Ammon's horn (tissue), 1 donor: ENCODE measurements around the gene XIRP1.

Experiments used
- DNase-seq: peaks from one replicate; pipeline ENCODE4 v3.0.0-alpha.2; 2016; ENCODE audit warnings: low spot score

Gene XIRP1

GRCh38 chr3:39209329-39209970 lies 17.1 kb upstream of the XIRP1 start:
- DNase-seq: no peak

DNA sequence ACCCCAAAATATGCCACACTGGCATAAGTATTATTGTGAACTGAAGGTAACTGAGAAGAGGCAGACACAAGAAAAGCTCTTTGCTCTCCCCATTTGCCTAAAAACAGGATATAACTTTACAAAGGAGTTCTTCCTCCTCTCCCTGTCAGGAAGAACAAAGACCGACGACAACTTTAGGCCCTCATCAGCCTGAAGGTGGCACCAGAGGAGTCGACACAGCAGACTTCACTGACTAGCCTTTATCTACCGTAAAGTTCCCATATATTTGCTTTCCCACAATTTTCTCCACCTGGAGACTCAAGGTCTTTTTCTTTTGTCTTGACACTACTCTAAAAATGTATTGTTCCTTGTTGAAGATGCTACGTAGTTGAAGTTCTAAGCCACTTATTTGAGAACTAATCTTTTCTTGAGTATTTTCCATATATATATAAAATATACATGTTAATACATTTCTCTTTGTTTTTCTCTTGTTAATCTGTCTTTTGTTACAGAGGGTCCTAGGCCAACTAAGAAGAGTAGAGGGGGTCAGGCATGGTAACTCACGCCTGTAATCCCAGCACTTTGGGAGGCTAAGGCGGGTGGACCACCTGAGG lies 16.2 kb upstream of the XIRP1 start:
- peak; percentile 85 for DNase-seq

GRCh38 chr3:39207361-39208186 lies 15.2 kb upstream of the XIRP1 start:
- DNase-seq: no peak

DNA sequence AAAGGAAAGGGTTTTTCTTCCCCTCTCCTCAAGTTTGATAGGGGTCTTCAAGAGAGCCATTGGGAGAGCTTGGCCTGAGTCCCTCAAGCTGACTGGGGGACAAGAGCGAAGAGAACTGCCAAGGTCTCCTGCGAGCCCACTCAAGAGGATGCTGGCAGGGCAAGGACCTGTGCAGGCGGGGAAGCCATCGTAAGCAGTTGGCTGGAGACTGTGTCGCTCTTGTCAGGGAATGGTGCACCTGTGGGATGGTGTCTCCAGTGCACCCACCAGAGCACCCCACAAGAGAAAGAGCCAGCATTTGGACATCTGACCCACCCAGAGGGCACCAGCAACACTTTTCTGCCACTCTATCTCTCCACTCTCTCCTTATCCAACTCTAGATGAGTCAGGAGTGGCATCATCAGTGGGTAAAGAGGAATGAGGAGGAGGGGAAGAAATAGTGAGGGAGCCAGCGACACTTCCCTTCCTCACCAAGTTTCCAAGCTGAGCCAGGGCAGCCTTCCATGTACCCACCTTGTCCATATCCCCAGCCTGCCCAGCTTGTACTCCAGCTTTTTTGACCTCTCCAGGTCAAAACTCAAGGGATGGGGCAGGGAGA lies 13.6 kb upstream of the XIRP1 start:
- no peak for DNase-seq

GRCh38 chr3:39205131-39205530 lies 12.7 kb upstream of the XIRP1 start:
- DNase-seq: no peak

GRCh38 chr3:39203860-39204259 lies 11.5 kb upstream of the XIRP1 start:
- no peak for DNase-seq

DNA sequence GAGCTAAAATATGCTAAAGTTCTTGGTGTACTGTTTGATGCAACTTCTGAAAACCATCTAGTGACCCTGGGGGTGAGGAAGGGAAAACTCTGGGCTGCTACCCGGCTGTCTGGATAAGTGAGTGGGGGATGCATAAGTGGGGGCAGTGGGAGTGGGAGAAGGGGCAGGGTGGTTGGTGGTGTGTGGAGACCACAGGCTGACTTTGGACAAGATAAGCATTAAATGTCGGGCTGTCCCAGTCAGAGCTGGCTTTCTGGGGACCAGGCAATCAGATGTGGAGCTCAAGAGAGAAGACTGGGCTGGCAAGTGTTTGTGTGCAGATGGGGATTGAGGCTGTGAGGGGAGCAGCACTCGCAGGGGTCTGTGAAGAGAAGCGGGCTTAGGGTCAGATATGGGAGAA lies 11.0 kb upstream of the XIRP1 start:
- DNase-seq: no peak

GRCh38 chr3:39202094-39202493 lies 9.7 kb upstream of the XIRP1 start:
- DNase-seq: no peak

DNA sequence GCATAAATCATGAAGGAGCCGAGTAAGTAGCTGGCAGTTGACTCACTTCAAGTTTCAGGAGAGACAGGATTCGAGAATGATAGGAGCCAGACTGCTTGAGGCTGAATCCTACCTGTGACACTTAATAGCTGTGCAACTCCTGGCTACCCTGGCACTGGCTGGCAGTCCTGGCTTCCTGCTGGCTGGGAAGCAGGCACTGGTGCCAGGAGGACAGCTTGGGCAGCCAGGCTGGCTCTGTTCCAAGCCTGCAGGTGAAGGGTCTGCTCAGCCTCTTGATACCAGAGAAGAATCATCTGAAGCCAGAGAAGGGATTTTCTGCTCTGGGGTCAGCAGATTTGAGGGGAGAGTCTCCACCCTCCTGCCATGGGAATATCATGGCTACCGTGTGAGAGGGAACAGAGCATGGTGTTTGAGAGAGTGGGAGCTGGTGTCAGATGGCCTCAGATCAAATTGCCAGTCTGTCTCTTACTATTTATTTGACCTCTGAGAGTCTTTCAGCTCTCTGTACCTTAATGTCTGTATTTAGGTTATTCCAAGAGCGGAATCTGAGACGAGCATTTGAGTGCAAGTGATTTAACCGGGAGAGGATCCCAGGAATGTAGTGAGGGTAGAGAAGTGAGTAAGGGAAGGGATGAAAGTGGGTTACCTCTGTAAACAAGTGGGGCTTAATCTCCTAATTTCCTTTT lies 4.4 kb upstream of the XIRP1 start:
- no peak for DNase-seq

DNA sequence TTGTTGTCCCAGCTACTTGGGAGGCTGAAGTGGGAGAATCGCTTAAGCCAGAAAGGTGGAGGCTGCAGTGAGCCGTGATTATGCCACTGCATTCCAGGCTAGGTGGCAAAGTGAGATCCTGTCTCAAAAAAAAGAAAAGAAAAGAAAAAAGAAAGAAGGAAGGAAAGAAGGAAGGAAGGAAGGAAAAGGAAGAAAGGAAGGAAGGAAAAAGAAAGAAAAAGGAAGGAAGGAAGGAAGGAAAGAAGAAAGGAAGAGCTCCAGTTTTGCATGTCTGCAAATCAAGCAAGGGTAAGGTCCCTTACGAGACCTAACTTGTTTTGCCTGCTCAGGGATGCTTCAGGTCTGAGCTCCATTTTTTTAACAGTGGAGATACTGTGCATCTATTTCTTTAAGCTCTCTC lies 3.6 kb upstream of the XIRP1 start:
- DNase-seq: no peak

DNA sequence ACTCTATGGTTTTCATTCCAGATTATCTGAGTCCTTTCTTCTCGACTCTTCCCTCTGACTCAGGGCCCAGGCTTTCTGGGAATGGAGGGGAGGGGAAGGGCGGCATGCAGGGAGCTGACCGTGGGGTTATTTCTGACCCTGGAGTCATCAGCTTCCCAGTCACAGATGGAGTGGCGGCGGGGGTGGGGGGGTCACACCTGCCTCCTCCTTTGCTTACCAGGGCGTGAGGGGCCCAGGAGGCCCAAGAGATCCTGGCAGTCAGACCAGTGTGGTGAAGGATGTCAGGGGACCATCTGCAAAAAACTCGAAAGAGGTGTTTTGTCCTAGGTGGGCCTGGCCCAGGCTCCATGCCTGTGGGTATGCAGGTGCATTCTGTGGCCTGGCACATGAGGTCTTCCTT lies 996 bp upstream of the XIRP1 start:
- no peak for DNase-seq

- no peak for DNase-seq
Observed at GRCh38 chr3:39191773-39192172, 622 bp downstream of the XIRP1 start.

- no peak for DNase-seq
Observed at GRCh38 chr3:39191111-39191510, 1.3 kb downstream of the XIRP1 start.

DNA sequence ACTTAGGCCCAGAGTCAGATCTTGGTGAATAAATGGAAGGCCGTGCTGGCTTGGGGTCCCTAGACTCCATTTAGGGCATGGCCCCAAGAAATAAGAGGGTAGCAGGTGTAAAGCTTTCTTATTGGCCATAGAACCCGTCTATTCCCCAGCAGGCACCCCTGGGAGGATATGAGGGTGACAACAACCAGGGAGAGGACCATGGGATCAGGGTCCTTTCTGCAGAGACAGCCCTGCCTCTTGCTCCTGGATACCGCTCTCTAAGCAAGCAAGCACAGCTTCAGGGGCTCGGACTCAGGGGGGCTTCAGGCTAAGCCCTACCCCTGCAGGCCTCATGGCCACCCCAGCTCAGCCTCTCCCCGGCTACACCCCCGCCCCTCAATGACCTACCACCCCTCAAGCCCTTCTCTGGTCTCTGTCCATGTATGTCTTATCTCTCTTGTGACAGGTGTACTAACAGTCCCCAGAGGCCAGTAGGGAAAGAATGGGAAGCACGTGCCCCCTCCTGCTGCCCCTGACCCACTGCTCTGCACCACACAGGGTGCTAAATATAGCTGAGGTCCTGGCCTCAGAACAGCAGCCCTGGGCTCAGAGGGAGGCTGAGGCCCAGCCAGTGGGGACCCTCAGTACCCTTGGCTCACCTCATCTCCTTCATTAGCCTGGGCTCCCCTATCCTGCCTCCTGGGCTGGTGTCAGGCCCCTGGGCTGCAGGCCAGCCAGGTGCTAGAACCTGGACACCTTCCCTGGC lies 1.9 kb downstream of the XIRP1 start:
- DNase-seq: no peak

- peak; percentile 84 for DNase-seq
Observed at GRCh38 chr3:39189959-39190269, 2.5 kb downstream of the XIRP1 start.

- no peak for DNase-seq
Observed at GRCh38 chr3:39189150-39189958, 3.0 kb downstream of the XIRP1 start.

GRCh38 chr3:39188271-39189149 lies 3.9 kb downstream of the XIRP1 start:
- no peak for DNase-seq

GRCh38 chr3:39187372-39188155 lies 4.8 kb downstream of the XIRP1 start:
- DNase-seq: no peak

DNA sequence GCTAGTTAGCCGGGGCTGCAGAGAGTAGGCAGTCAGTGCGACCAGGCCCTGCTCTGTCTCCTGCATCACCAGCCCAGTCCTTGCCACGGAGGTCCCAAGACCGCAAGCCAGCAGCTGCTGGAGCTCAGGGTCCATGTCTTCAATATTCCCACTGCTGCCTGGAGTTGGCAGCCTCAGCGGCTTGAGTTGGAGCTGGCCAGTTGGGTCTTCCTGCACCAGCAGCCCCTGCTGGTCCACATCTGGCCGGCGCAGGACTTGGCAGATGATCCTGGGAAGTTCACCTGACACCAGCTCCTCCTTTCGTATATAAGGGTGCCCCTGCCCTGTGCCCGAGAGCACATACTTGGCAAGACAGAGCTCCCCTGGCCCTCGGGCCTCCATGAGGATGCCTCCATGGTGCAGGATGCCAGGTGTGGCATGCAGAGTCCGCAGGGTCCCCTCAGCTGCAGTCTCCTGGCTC lies 5.7 kb downstream of the XIRP1 start:
- no peak for DNase-seq
